SK-N-SH (cell line): Measurements from ENCODE around the gene ZNF410. TPM values are rescaled to one million over a fixed set of nuclear protein-coding genes. Genes with fewer than 3 reads are reported as not detected.

Experiments
- CTCF ChIA-PET: fragments of 300-600, 350-600 bp; formaldehyde crosslinking; extraction: SDS; loops from one replicate; lab custom pipeline; 2021; lab: Yijun Ruan, JAX
- POLR2A ChIA-PET: fragments of 350-600 bp; sonication (Branson Sonifier 250); formaldehyde crosslinking; extraction: SDS; loops from one replicate; lab custom pipeline; 2020; ENCODE audit warnings: antibody characterized with exemption, inconsistent platforms; lab: Yijun Ruan, JAX
- DNase-seq: peaks from one replicate; pipeline ENCODE4 v3.0.0; 2012
- H2AFZ ChIP-seq: fragments of 200-600 bp; sonication (generic); 2 replicates; pipeline ENCODE4 v1.8.1; 2016; ENCODE audit warnings: antibody characterized with exemption, mild to moderate bottlenecking, low read depth
- H3F3A ChIP-seq: fragments of 200-600 bp; sonication (generic); replicated peaks from 2 replicates; pipeline ENCODE3; 2016; ENCODE audit warnings: antibody characterized with exemption, mild to moderate bottlenecking; ENCODE audit not compliant: insufficient read depth
- H3K27ac ChIP-seq, 2 experiments: fragments of 200-500 bp in 1 of 2; fragments of 200-600 bp in 1 of 2; sonication (Bioruptor generic) in 1 of 2; sonication (generic), shearing (Covaris generic) in 1 of 2; 2 replicates each; pipeline versions ENCODE4 v1.5.1 to v1.6.1; 2014 to 2016; ENCODE audit warnings: low read depth in 2 of 2, inconsistent platforms in 1 of 2, low read length in 1 of 2, mild to moderate bottlenecking in 1 of 2, mixed read lengths in 1 of 2
- H3K27me3 ChIP-seq: fragments of 200-600 bp; sonication (generic), shearing (Covaris generic); 2 replicates; pipeline ENCODE4 v1.6.1; 2016; ENCODE audit warnings: mixed run types; ENCODE audit not compliant: insufficient read depth
- H3K36me3 ChIP-seq, 2 experiments: fragments of 200-500 bp in 1 of 2; fragments of 200-600 bp in 1 of 2; sonication (Bioruptor generic) in 1 of 2; sonication (generic) in 1 of 2; replicated peaks in 1 of 2; 2 replicates each; pipeline versions ENCODE3 to v1.5.1; 2014 to 2016; ENCODE audit warnings: low read length in 1 of 2, mild to moderate bottlenecking in 1 of 2; ENCODE audit not compliant: insufficient read depth in 2 of 2, control insufficient read depth in 1 of 2
- H3K4me1 ChIP-seq, 2 experiments: fragments of 200-500 bp in 1 of 2; fragments of 200-600 bp in 1 of 2; sonication (Bioruptor generic) in 1 of 2; sonication (generic), shearing (Covaris generic) in 1 of 2; 2 replicates each; pipeline versions ENCODE4 v1.5.1 to v1.6.1; 2014 to 2016; ENCODE audit warnings: low read depth in 1 of 2, low read length in 1 of 2, mixed run types in 1 of 2; ENCODE audit not compliant: insufficient read depth in 2 of 2, control insufficient read depth in 1 of 2
- H3K4me2 ChIP-seq: fragments of 200-600 bp; sonication (generic), shearing (Covaris generic); 2 replicates; pipeline ENCODE4 v1.6.1; 2017; ENCODE audit warnings: mixed run types
- H3K4me3 ChIP-seq, 2 experiments: fragments of 200-500 bp in 1 of 2; fragments of 200-600 bp in 1 of 2; sonication (Bioruptor generic) in 1 of 2; sonication (generic), shearing (Covaris generic) in 1 of 2; 2 replicates each; pipeline versions ENCODE4 v1.5.1 to v1.8.1; 2014 to 2016; ENCODE audit warnings: low read depth in 2 of 2, inconsistent platforms in 1 of 2, low read length in 1 of 2, mild to moderate bottlenecking in 1 of 2, mixed read lengths in 1 of 2, moderate library complexity in 1 of 2
- H3K79me2 ChIP-seq: fragments of 200-600 bp; sonication (generic); 2 replicates; pipeline ENCODE4 v1.8.1; 2017; ENCODE audit warnings: mild to moderate bottlenecking; ENCODE audit not compliant: insufficient read depth
- H3K9ac ChIP-seq: fragments of 200-600 bp; sonication (generic); 2 replicates; pipeline ENCODE4 v1.6.1; 2017; ENCODE audit warnings: mixed run types
- H3K9me2 ChIP-seq: fragments of 200-600 bp; sonication (generic); 2 replicates; pipeline ENCODE4 v1.6.1; 2017; ENCODE audit warnings: mixed run types
- H3K9me3 ChIP-seq: fragments of 200-600 bp; sonication (generic); 2 replicates; pipeline ENCODE4 v1.6.1; 2017; ENCODE audit warnings: mixed run types, mild to moderate bottlenecking, moderate library complexity
- H4K20me1 ChIP-seq: fragments of 200-600 bp; sonication (generic); 2 replicates; pipeline ENCODE4 v1.6.1; 2017; ENCODE audit warnings: mild to moderate bottlenecking, mixed run types; ENCODE audit not compliant: insufficient read depth
- CTCF ChIP-seq: fragments of 200-600 bp; sonication (generic); IDR thresholded peaks from 2 replicates; pipeline ENCODE4 v1.6.1; 2017; ENCODE audit warnings: antibody characterized with exemption, mild to moderate bottlenecking, moderate library complexity
- EZH2phosphoT487 ChIP-seq: fragments of 200-600 bp; sonication (generic); IDR thresholded peaks from 2 replicates; pipeline ENCODE4 v1.6.1; 2017; ENCODE audit warnings: low read depth, mixed run types, mild to moderate bottlenecking, antibody characterized with exemption, moderate library complexity, borderline replicate concordance
- FOXJ3 ChIP-seq: sonication (generic); formaldehyde crosslinking; IDR thresholded peaks from 2 replicates; pipeline ENCODE4 v1.5.1; 2020; ENCODE audit warnings: mild to moderate bottlenecking, missing genetic modification reagents
- JUND ChIP-seq: IDR thresholded peaks from 2 replicates; pipeline ENCODE4 v1.4.0; 2012
- REST ChIP-seq: IDR thresholded peaks from 2 replicates; pipeline ENCODE4 v1.6.1; 2012; ENCODE audit warnings: mild to moderate bottlenecking, low read depth, low read length, moderate library complexity
- WGBS: methylation state at CpG from one replicate; pipeline ENCODE4 v1.1.6; 2017; ENCODE audit warnings: low lambda C conversion rate; 5-methylcytosine and 5-hydroxymethylcytosine counted together
- polyA plus RNA-seq, 3 experiments: library from polyadenylated mRNA; depleted of rRNA; stranded (reverse); fragments of >200 nt; gene quantifications; 2 replicates each; pipeline ENCODE4 v1.2.3, GENCODE V29; 2012

ZNF410 gene
- polyA plus RNA-seq, 1 of the 3 experiments (the other 2 are of a cell fraction), result 22.8 TPM

- TF ChIP-seq EZH2phosphoT487 (no peak), JUND (no peak), REST (no peak)
These were observed 55.5 kb downstream of the ZNF410 start (continued) for GRCh38 chr14:73942180-73942579.

DNA sequence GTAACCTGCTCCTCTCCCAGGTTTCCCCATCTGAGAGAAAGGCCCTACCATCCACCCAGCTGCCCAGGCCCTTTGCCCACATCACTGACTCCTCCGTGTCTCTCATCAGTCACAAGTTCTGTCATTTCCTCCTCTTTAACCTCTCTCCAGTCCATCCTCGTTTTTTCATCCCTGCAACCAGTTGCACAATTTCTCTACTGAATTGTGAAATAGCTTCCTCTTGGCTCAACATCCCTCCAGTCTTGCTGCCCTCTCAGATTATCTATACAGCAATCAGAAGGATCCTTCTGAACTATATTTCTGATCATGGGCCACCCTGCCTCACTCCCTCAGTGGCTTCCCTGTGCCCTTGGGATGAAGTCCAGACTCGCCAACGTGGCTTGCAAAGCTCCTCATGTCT lies 56.4 kb downstream of the ZNF410 start:
- H2AFZ ChIP-seq, result no peak overlapping the region

More for the DNA sequence above, 56.4 kb downstream of the ZNF410 start:
- no peak for TF ChIP-seq CTCF
- TF ChIP-seq FOXJ3 (CRISPR knock-in tag), result no peak
- POLR2A ChIA-PET, result no interaction called here
- no peaks in the 10 kb centered on the region for H4K20me1 ChIP-seq
- no peaks in the 10 kb centered on the region for H3F3A ChIP-seq
- CTCF ChIA-PET, result no interaction called here
- no peaks in the 10 kb centered on the region for H3K9me2 ChIP-seq
- no peaks in the 10 kb centered on the region; a peak in 1 of 4 replicates for H3K4me1 ChIP-seq
- no peak for DNase-seq
- H3K9ac ChIP-seq, result no peak overlapping the region
- no peak overlapping the region for H3K4me2 ChIP-seq
- peaks cover 0 to 18% of the 10 kb centered on the region in 2 experiments for H3K36me3 ChIP-seq
- no peaks in the 10 kb centered on the region for H3K27me3 ChIP-seq
- H3K79me2 ChIP-seq, result no peaks in the 10 kb centered on the region
- WGBS, result 57% methylated on average over 4 of the region's 4 CpGs
- H3K4me3 ChIP-seq, result no peak overlapping the region
- H3K27ac ChIP-seq, result no peak overlapping the region
- H3K9me3 ChIP-seq, result no peaks in the 10 kb centered on the region
